SK-N-MC (cell line): ENCODE measurements around the gene FAM72D.
"Not testable (repeated sequence)": the region's sequence is repeated elsewhere in the genome, so short reads cannot be mapped to it uniquely, and the experiment has no call there.

Experiments
- EZH2 ChIP-seq: fragments of 200-600 bp; sonication (generic); IDR thresholded peaks from one replicate; pipeline ENCODE4 v1.6.1; 2017; ENCODE audit warnings: antibody characterized with exemption
- FOXP2 ChIP-seq: optimal IDR thresholded peaks from 2 replicates; pipeline ENCODE3; 2011; ENCODE audit warnings: mild to moderate bottlenecking, moderate library complexity; ENCODE audit not compliant: insufficient read depth; ENCODE audit errors: extremely low read length, control extremely low read depth
- POLR2AphosphoS5 ChIP-seq: IDR thresholded peaks from 2 replicates; pipeline ENCODE4 v1.6.1; 2012; ENCODE audit warnings: mild to moderate bottlenecking, low read depth, low read length, borderline replicate concordance

DNA sequence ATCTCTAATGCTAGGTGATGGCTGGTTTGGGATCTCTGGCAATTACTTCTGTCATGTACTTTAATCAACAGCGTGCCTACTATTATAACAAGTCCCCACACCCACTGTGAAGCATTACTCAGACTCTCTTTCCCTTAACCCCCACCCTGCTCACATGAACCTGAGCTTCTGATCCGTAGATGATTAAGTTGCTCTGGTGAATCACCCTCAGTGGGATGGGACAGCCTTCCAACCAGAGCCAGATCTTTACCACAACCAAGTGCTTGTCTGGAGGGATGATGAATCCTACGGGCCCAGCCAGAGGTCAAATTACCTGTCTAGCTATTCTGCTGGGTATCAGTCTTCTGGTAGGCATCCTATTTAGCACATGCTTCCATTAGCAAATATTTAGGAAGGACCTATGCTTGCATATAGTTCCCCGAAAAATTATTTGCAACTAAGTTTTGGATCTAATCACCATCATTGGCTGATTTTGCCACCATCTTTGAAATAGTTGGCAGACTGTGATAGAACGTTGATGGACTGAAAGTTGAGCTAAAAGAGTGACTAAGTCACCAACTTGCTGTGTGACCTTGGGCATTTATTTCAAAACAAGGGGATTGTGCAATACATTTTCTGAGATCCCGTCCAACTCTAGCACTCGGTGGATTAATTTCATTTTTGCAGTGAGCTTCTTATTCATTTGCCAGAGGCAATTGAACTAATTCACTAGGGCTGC is 26.7 kb downstream of the FAM72D start:
- TF ChIP-seq EZH2, POLR2AphosphoS5, FOXP2: not testable (repeated sequence)
